Measurements from ENCODE around the gene CLEC16A. TPM values are rescaled to one million over a fixed set of nuclear protein-coding genes. Genes with fewer than 3 reads are reported as not detected.
A peak's percentile ranks its signal among the peaks of the same experiment; 100 is the strongest.

The CLEC16A gene
- total RNA-seq, 2 experiments from 2014 or later = 25.5 to 26.7 TPM

- peaks cover 14% of the 10 kb centered on the region for H3K36me3 Mint-ChIP-seq
- H3K4me3 Mint-ChIP-seq = no peak overlapping the region
- ChIA-PET CTCF (no interaction called here), POLR2A (no interaction called here)
- H3K4me1 Mint-ChIP-seq (ENCODE audit: low read depth) = peaks cover 70% of the 10 kb centered on the region
- DNase-seq = no peak
- no peak overlapping the region for H3K27ac Mint-ChIP-seq
- no peaks in the 10 kb centered on the region for H3K9me3 Mint-ChIP-seq
- intact Hi-C loops (cut with micrococcal nuclease) = no loop called here
- H3K27me3 Mint-ChIP-seq = no peaks in the 10 kb centered on the region
Observed at GRCh38 chr16:11085916-11086315, 141.6 kb downstream of the CLEC16A start.

GRCh38 chr16:11087691-11088073 is 143.3 kb downstream of the CLEC16A start:
- Mint-ChIP-seq H3K4me1 (ENCODE audit: low read depth) (peaks cover 75% of the 10 kb centered on the region), H3K36me3 (peaks cover 7% of the 10 kb centered on the region), H3K4me3 (no peak overlapping the region), H3K27me3 (no peaks in the 10 kb centered on the region), H3K27ac (peak overlapping the region; percentile 85), H3K9me3 (no peaks in the 10 kb centered on the region)
- no peak for DNase-seq
- intact Hi-C loops (cut with micrococcal nuclease) = no loop called here
- POLR2A ChIA-PET = interaction anchor here (0.7 to 2.0 kb wide), 6 partner anchors 8 to 168 kb away, joined by 3 to 7 read pairs (median 4); partner anchors contain the start of gene SOCS1
- CTCF ChIA-PET = interaction anchor here (1.2 to 4.5 kb wide), 5 partner anchors 12 to 123 kb away, joined by 3 to 16 read pairs (median 5); no protein-coding TSS in a partner anchor

DNA sequence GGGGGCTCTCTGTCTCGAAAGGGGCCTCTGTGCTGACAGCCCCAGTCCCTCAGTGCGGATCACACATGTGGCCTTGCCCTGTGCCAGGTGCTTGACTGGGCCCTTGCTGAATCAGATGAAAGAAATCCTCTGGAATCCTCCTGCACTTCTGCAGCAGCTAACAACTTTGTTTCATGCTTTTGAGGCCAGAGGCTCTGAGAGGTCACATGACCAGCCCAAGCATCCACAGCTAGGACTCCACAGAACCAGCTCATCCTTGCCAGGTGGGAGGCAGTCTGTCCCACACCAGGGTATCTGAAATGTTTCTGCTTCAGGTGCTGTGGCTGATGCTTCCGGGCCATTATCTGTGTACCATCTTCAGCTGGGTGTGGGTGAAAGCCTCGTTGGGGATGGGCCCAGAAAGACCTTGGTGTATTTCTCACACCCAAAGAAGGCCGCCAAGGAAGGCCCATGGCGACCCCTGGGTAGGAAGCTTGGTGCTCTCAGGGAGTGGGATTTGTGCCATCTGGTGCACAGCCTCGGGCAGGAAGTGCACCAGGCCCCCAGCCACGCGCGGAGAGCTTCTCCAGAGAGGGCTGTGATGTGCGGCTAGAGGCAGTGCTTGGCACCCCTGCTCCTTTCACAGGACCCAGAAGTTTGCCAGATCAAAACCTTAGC is 143.8 kb downstream of the CLEC16A start:
- ChIA-PET CTCF (interaction anchor here (1.2 to 4.5 kb wide), 6 partner anchors 12 to 124 kb away, joined by 3 to 16 read pairs (median 5); no protein-coding TSS in a partner anchor), POLR2A (interaction anchor here (0.7 to 2.0 kb wide), 6 partner anchors 9 to 168 kb away, joined by 3 to 7 read pairs (median 4); partner anchors contain the start of gene SOCS1)
- Mint-ChIP-seq H3K27me3 (no peaks in the 10 kb centered on the region), H3K4me3 (peak overlapping the region; percentile 20), H3K36me3 (peaks cover 8% of the 10 kb centered on the region), H3K4me1 (ENCODE audit: low read depth) (peaks cover 75% of the 10 kb centered on the region), H3K9me3 (no peaks in the 10 kb centered on the region), H3K27ac (peak overlapping the region; percentile 85)
- intact Hi-C loops (cut with micrococcal nuclease) = no loop called here
- peak; percentile 60 for DNase-seq

- Mint-ChIP-seq H3K4me3 (peak overlapping the region; percentile 20), H3K36me3 (peaks cover 8% of the 10 kb centered on the region), H3K9me3 (no peaks in the 10 kb centered on the region), H3K27me3 (no peaks in the 10 kb centered on the region), H3K27ac (peak overlapping the region; percentile 85), H3K4me1 (ENCODE audit: low read depth) (peaks cover 75% of the 10 kb centered on the region)
- intact Hi-C loops (cut with micrococcal nuclease) = no loop called here
- POLR2A ChIA-PET = interaction anchor here (1.2 to 2.0 kb wide), 3 partner anchors 9 to 167 kb away, joined by 3 to 7 read pairs (median 5); partner anchors contain the start of gene SOCS1
- CTCF ChIA-PET = interaction anchor here (1.2 to 4.5 kb wide), 5 partner anchors 12 to 125 kb away, joined by 3 to 16 read pairs (median 5); no protein-coding TSS in a partner anchor
- DNase-seq = no peak
Observed at GRCh38 chr16:11088831-11089230, 144.5 kb downstream of the CLEC16A start.

DNA sequence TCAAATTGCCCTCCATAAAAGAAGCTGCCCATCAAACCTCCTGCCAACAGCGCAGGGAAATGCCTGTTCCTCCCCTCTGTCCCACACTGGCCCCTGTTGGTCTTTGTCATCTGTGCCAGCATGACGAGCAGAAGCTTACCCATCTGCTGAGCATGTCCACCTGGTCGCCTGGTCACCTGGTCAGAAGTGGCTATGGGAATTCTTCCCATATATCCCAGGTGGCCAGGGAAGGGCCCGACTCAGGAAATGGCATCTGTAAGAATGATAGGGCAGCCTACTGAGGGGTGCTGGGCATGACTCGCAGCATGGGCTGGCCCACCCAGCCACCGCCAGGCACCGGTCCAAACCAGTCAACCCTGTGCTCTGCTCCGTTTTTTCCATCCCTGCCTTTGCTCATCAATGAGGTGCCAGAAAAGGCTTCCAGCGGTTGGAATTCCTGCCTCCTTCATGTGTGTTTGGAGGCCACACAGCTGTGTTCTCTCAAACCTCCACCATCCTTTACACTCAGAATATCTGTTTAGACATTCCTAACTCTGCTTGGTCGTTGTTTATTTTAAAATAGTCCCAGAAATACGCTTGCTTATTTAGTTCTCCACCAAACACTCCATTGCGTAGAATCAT is 145.2 kb downstream of the CLEC16A start:
- Mint-ChIP-seq H3K9me3 (no peaks in the 10 kb centered on the region), H3K4me1 (ENCODE audit: low read depth) (peaks cover 75% of the 10 kb centered on the region), H3K4me3 (no peak overlapping the region), H3K27ac (peak overlapping the region; percentile 85), H3K36me3 (peaks cover 8% of the 10 kb centered on the region), H3K27me3 (no peaks in the 10 kb centered on the region)
- DNase-seq = no peak
- ChIA-PET CTCF (interaction anchor here (0.9 to 4.5 kb wide), 4 partner anchors 11 to 125 kb away, joined by 3 to 16 read pairs (median 6); no protein-coding TSS in a partner anchor), POLR2A (interaction anchor here (1.1 to 2.0 kb wide), 2 partner anchors 10 to 166 kb away, joined by 3 to 7 read pairs; partner anchors contain the start of gene SOCS1)
- intact Hi-C loops (cut with micrococcal nuclease) = loop anchor here (10.0 kb wide), 1 partner anchor 215 kb away; the partner anchor contains the start of gene CIITA

DNA sequence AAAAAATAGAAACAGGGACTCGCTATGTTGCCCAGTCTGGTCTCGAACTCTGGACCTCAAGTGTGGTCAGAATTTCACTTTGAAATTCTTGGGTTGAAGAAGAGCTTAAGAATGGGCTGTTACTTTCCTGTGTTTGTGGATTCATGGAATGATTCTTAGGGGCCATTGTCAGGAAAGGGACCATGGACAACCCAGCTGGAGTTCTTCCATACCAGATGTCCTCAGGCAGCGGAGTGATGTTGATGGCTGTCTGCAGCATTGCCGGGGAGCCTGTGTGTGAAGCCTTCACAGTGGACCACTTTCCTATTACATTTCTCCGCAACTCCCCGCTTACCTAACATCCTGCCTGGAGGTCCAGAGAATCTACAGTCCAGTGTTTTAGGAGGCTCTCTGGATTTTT is 145.9 kb downstream of the CLEC16A start:
- intact Hi-C loops (cut with micrococcal nuclease) = loop anchor here (10.0 kb wide), 1 partner anchor 215 kb away; the partner anchor contains the start of gene CIITA
- H3K4me3 Mint-ChIP-seq = no peak overlapping the region
- ChIA-PET POLR2A (interaction anchor here (1.0 to 1.1 kb wide), 2 partner anchors 11 to 161 kb away, joined by 3 to 4 read pairs; no protein-coding TSS in a partner anchor), CTCF (interaction anchor here (0.9 to 4.5 kb wide), 3 partner anchors 10 to 125 kb away, joined by 3 to 16 read pairs (median 6); no protein-coding TSS in a partner anchor)
- peak overlapping the region; percentile 61 for H3K27ac Mint-ChIP-seq
- H3K4me1 Mint-ChIP-seq (ENCODE audit: low read depth) = peaks cover 79% of the 10 kb centered on the region
- no peaks in the 10 kb centered on the region for H3K9me3 Mint-ChIP-seq
- DNase-seq = no peak
- peaks cover 8% of the 10 kb centered on the region for H3K36me3 Mint-ChIP-seq
- no peaks in the 10 kb centered on the region for H3K27me3 Mint-ChIP-seq

DNA sequence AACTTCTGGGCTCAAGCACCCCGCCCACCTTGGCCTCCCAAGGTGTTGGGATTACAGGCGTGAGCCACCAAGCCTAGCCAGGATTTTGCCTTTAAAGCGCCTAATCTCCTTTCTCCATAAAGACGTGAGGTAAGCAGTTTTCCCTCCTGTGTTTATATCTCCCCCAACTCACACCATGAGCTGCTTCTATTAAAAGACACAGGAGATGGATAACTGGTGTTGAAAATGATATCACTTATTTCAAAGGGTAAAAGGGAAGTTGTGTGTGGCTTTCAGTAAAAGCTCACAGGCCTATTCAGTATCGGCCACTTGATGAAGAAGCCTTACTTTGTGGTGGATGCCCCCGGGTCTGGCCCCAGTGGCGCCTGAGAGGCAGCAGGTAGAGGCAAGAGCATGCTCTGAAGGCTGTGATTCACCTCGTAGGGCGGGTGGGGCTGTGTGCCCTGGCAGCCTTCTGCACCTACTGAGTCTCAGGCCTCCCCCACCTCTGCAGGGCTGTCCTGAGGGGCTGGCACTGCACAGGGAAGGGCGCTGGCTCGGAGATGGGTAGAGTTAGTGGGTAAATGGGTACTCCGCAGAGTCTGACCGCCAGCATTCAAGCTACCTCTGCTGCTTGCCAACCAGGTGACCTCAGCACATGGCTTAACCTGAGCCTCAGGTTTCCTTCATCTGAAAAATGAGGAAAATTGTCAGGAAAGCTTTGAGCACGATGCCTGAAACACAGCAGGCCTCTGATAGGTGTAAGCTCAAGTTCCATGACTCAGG is 146.8 kb downstream of the CLEC16A start:
- peak overlapping the region; percentile 98 for H3K27ac Mint-ChIP-seq

GRCh38 chr16:11092788-11093571 is 148.6 kb downstream of the CLEC16A start:
- Mint-ChIP-seq H3K9me3 (no peaks in the 10 kb centered on the region), H3K4me1 (ENCODE audit: low read depth) (peaks cover 90% of the 10 kb centered on the region), H3K27me3 (no peaks in the 10 kb centered on the region), H3K27ac (peak overlapping the region; percentile 98), H3K36me3 (peaks cover 12% of the 10 kb centered on the region), H3K4me3 (peak overlapping the region; percentile 21)
- intact Hi-C loops (cut with micrococcal nuclease) = loop anchor here (10.0 kb wide), 1 partner anchor 218 kb away; the partner anchor contains the start of gene CIITA
- no peak for DNase-seq
- CTCF ChIA-PET = interaction anchor here (1.0 to 5.0 kb wide), 6 partner anchors 12 to 263 kb away, joined by 3 to 23 read pairs (median 12); partner anchors contain the start of gene SOCS1
- POLR2A ChIA-PET = interaction anchor here (0.6 to 4.4 kb wide), 7 partner anchors 14 to 163 kb away, joined by 3 to 60 read pairs (median 14); partner anchors contain the start of gene SOCS1

More for the DNA sequence above, 146.8 kb downstream of the CLEC16A start:
- POLR2A ChIA-PET = interaction anchor here (0.7 to 1.3 kb wide), 7 partner anchors 9 to 164 kb away, joined by 3 to 7 read pairs (median 4); no protein-coding TSS in a partner anchor
- Mint-ChIP-seq H3K27me3 (no peaks in the 10 kb centered on the region), H3K36me3 (peaks cover 8% of the 10 kb centered on the region), H3K4me1 (ENCODE audit: low read depth) (peaks cover 86% of the 10 kb centered on the region), H3K9me3 (no peaks in the 10 kb centered on the region), H3K4me3 (no peak overlapping the region)
- intact Hi-C loops (cut with micrococcal nuclease) = loop anchor here (10.0 kb wide), 1 partner anchor 216 kb away; the partner anchor contains the start of gene CIITA
- DNase-seq = peak; percentile 78
- CTCF ChIA-PET = interaction anchor here (1.2 to 5.0 kb wide), 4 partner anchors 8 to 126 kb away, joined by 3 to 23 read pairs (median 11); no protein-coding TSS in a partner anchor

- peak overlapping the region; percentile 21 for H3K4me3 Mint-ChIP-seq
- POLR2A ChIA-PET = interaction anchor here (0.6 to 4.4 kb wide), 12 partner anchors 11 to 165 kb away, joined by 3 to 60 read pairs (median 19); partner anchors contain the start of gene SOCS1
- H3K27ac Mint-ChIP-seq = peak overlapping the region; percentile 98
- intact Hi-C loops (cut with micrococcal nuclease) = loop anchor here (1.0 to 10.0 kb wide), 11 partner anchors 12 to 261 kb away; partner anchors contain the start of gene CIITA
- DNase-seq = peak; percentile 53
- no peaks in the 10 kb centered on the region for H3K9me3 Mint-ChIP-seq
- peaks cover 12% of the 10 kb centered on the region for H3K36me3 Mint-ChIP-seq
- peaks cover 84% of the 10 kb centered on the region for H3K4me1 Mint-ChIP-seq (ENCODE audit: low read depth)
- no peaks in the 10 kb centered on the region for H3K27me3 Mint-ChIP-seq
- CTCF ChIA-PET = interaction anchor here (1.0 to 5.0 kb wide), 9 partner anchors 12 to 263 kb away, joined by 3 to 23 read pairs (median 10); partner anchors contain the start of gene SOCS1
Observed at GRCh38 chr16:11093572-11094074, 149.3 kb downstream of the CLEC16A start.

Measured in activated CD4-positive, alpha-beta memory T cell treated with anti-CD3 and anti-CD28 coated beads for 36 hours (primary cell).